HG02759 (cell line): ENCODE measurements around the gene SKI.

ENCODE experiments used
- ATAC-seq: cut with Tn5 transposase; IDR thresholded peaks from one replicate; pipeline ENCODE4 v1.9.1; 2021; ENCODE audit warnings: mild to moderate bottlenecking, moderate library complexity; ENCODE audit not compliant: unreplicated experiment

SKI gene

DNA sequence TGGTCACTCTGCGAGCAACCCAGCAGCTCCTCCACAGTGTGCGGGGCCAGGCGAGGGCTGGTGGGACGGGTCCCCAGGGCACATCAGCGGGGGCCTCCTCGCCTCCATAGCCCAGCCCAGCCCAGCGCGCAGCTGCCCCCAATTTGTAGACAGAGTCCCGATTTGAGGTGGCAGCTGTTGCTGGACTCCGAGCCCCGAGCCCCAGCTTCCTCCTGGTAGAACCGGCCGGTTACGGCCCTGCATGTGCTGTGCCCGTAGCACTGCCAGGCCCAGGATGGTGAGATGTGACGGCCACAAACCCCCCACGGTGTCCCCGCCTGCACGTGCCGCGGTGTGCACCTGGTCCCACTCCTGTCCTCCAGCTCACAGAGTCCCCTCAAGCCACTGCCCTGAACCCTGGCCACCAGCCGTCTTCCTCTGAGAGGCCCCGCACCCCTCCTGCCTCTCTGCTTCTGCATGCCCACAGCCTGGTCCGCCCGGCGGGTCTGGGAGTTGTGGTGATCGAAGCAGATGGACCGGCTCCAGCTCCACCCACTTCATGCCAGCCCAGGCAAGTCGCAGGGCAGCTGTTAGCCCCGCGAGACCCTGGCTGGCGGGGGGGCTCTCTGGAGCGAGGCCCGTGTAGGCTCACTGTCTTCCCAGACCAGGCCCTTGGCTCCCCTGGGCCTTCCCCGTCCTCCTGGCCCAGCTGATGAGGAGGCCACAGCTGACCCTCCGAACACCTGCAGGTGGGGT lies 107.8 kb downstream of the SKI start:
- ATAC-seq = no peak

DNA sequence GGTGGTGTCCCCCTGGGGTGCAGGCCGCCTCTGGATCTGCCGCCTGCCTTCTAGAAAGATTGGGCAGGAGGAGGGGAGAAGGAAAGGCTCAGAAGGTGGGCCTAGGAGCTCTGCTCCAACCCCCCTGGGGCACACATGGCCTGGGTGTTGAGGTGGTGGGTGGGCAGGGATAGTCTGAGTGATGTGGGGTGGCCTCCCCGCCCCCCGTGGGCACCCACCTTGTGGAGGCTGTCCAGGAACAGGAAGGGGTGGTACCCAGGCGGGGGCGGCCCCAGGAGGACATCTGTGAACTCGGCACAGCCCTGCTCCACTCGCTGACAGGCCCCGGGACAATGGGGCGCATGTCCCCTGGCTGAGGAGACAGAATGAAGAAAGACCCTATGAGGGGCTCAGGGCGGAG lies 108.4 kb downstream of the SKI start:
- no peak for ATAC-seq

DNA sequence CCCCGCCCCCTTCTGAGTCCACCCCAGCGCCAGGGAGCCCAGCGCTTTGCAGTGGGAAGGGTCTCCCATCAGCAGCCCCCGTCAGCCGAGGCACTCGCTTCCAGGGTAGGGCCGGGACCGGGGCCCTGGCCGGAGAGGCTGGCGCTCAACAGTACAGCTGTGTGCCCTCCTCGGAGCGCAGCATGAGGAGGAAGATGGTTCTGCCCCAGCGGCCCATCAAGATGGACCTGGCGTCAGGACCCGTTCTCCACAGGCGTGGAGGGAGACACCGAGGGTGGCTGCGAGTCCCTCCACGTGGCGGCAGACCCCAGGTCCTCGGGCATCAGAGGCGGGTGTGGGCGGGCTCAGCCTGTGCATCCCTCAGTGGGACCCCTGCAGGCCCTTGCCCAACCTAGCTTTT lies 109.0 kb downstream of the SKI start:
- ATAC-seq = no peak

DNA sequence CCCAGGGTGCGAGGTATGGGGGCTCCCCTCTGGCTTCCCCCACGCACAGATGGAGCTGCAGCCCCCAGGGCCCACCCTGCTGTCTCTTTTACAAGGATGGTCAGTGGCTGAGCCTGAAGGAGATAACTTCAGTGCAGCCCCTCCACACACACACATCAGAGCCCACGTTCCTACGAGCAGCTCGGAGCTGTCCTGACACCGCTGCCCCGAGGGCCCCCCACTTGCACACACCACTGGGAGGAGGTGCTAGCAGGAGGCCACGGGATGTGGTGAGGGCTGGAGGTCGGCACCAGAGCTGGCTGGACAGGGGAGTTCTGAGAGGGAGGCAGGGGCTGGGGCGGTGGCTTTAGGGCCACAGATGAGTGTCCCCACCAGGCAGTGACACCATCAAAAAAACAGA lies 109.4 kb downstream of the SKI start:
- no peak for ATAC-seq

DNA sequence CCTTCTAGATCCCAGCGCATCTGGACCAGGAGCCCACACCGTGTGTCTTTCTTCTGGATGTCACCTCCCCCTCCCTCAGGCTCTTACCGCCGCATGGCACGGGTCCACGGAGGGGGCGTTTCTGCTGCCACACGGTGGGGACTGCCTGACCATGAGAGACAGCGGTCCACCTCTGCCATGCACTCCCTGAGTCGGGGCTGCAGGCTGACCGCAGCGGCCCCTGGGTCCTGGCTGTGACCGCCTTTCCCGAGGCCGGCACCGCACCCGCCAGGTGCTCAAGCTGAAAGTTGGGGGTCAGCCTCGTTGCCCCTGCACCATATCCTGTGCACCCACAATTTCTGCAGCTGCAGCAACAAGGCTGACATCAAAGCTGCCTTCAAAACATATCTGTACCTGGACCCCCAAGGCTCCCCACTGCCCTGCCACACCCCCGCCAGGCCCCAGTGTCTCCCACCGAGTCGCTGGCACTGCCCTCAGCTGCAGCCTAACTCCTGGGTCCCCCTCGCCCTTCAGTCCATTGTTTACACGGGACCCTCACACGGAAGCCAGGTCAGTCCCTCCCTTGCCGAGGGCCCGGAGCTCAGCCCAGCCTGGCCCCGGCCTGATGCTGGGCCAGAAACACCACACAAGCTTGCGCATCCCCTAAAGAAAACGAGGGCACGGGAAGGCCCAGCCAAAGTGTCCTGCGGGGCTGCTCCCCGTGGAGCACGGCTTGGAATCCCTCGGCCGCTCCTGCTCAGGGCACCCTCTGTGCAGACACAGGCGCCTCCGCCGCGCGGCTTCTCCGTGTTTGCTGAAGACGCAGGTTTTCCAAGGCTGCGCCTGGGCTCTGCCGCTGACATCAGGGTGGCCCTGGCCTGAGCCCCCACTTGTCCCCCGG lies 111.3 kb downstream of the SKI start:
- no peak for ATAC-seq

DNA sequence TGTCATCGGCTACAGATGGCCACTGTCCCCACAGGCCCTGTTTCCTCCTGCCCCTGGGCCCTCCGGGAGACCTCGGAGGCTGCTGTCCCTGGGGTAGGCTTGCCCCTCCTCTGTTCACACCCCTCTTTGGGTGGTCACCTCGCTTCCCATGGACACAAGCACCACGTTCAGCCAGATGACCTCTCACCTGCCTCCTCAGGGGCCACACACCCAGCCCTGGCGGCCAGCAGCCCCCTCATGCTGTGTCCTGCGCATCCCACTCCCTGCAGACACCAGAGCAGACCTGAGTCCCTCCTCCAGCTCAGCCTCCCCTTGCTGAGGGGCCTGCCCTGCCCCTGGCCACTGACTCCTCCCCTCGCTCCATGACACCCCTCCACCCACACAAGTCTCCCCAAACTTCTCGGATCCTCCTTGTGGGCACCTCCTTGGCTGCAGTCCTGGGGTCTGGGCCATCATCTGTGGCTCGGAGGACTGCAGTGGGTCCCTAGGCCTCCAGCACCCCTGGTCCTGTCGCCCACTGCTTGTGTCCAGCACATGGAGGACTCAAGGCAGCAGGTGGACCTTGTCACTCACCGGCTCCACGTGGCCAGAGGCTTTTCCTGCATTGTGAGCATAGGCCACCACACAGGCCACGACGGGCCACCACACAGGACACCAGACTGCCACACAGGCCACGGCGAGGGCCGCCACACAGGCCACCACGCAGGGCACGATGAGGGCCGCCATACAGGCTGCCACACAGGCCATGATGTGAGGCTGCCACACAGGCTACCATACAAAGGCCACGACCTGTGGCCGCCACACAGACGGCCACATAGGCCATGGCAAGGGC lies 112.2 kb downstream of the SKI start:
- no peak for ATAC-seq

DNA sequence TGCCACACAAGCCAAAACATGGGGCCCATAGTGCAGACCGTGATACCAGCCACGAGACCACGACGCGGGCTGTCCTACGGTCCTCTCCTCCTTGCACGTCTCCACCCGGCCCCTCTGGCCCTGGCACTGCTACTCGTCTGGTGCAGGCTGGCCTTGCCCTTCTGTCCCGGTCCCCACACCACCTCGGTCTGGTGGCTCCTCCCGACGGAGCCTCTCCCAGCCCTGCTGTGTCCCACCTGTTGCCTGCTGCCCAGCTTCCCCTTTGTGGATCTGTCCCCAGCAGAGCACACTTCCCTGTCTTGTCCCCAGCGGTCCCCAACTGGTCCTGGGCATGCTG lies 112.8 kb downstream of the SKI start:
- ATAC-seq = no peak

DNA sequence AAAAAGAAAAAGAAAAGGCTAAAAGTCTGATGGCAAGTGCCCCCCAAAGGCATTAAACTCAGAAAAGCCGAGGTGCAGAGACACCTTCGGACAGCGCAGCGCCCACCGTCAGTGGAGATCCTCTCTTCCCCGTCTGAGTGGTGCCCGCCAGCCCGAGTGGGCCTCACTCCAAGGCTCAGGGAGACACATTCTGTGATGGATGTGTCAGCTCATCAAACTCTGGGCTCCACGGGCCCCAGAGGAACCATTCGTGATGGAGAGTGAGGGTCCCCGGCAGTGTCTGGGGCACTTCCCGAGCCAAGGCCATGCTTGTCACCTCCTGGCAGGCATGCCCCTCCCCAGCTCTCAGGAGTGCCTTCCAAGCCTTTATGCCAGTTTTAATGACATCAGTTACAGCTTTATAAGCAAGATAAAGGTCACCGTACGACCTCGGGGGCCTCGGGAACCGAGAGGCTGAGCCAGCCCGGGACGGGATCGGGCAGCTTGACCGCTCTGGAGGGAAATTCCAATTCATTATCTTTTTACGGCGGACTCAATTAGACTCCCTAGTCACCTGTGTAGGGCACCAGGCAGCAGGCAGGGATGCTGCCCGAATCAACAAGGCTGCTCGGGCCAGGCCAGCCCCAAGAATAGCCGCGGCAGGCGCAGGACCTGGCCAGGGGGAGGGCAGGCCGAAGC lies 113.7 kb downstream of the SKI start:
- ATAC-seq = no peak

DNA sequence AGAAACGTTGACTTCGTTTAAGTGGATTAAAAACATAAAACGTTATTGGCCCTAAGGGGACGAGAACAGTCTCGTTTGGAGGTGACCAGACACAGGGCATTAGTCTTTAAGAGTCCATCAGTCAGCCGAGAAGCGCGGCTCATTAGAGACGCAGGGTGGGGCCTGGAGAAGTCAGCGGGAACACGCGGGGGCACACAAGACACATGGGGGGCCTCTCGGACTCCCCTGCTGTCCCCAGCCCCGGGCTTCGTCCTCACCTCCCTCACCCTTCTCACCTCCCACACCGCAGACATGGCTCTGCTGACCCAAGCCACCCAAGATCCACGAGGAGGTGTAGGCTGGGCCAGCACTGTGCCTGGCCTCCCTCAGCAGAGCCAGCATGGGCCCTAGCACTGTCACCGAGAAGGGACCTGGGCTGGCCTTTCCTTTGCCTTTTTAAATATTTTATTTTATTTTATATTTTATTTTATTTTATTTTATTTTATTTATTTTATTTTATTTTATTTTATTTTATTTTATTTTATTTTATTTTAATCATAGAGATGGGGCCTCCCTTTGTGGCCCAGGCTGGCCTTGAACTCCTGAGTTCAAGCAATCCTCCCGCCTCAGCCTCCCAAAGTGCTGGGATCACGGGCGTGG lies 114.4 kb downstream of the SKI start:
- no peak for ATAC-seq

DNA sequence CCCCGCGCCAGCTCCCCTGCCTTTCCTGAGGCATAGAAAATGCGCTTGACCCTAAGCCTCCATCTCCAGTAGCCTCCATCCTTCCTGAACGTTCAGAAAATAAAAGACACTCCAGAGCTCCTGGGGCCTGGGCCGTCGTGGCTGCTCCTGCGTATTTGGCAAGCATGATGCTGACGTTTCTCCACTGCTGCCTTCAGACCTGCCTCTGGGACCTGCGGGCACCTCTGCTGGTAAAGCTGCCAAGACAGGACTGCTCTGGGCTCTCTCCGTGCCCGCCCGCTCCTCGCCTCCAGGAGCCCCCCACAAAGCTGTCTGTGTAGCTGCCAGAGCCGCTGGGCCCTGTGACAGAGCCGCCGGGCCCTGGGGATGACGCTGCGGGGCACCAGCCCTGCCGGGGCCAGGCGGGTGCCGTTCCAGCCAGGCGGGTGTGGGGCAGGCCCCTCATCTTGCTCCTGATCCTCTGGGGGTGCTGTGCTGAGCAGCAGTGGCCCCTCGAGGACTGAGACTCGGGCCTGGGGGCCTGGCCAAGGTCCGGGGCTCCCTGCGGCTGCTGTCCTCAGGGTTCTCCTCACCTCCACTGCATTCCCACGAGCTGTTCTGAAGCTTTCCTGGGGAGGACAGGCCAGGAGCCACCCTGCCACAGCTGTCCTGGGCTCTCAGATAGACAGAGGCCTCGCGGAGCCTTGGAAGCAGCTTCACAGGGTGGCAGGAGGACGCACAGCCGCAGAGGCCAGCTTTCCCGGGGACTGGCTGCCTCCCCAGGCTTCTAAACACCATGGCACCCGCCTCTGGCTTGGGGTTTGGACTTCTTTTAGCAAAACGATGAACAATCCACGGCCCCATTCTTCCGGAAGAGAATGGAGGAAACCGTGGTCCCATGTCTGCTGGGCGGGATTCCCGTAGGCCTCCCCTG lies 115.2 kb downstream of the SKI start:
- no peak for ATAC-seq

DNA sequence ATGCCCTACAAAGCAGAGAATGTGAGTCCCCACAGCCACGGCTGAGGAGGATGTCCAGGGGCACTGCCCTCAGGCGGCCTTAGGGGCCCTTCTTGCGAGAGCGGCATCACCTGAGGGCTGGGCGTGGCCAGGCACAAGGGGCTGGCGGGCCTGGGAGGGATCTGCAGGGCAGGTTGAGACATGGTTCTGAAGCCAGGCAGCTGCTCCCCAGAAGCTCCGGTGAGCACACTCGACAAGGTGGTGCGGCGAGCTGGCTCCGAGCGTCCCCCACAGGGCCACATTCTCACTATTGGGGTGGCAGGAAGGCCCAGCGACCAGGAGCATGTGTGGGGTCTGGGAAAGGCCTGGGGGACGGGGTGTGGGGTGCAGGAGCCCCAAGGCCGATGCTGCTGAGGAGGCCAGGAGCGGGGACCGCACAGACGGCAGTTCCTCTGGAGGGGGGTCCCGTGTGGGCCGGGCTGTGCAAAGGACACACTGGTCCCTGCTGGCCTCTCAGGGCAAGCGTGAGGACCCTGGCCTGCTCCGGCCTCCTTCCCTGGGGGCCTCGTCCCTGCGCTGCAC lies 116.1 kb downstream of the SKI start:
- ATAC-seq = no peak

DNA sequence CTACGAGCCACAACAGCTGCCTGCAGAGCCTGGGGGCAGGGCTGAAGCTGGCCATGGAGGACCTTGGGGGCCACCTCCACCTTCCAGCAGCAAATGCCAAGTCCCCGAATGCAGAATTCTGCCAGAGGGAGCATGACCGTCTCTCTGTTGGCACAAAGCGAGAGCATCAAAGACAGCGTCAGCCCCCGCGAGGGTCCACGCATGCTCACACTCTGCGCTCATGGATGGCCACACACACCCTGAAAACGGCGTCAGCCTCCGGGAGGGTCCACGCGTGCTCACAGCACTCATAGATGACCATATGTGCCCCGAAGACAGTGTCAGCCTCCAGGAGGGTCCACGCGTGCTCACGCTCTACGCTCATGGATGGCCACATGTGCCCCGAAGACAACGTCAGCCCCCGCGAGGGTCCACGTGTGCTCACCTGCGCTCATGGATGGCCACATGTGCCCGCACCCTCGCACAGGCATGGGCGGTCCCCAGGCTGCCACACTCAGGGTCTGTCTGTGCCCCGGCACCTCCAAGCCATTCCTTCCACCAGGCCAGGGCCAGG lies 116.7 kb downstream of the SKI start:
- ATAC-seq = no peak

DNA sequence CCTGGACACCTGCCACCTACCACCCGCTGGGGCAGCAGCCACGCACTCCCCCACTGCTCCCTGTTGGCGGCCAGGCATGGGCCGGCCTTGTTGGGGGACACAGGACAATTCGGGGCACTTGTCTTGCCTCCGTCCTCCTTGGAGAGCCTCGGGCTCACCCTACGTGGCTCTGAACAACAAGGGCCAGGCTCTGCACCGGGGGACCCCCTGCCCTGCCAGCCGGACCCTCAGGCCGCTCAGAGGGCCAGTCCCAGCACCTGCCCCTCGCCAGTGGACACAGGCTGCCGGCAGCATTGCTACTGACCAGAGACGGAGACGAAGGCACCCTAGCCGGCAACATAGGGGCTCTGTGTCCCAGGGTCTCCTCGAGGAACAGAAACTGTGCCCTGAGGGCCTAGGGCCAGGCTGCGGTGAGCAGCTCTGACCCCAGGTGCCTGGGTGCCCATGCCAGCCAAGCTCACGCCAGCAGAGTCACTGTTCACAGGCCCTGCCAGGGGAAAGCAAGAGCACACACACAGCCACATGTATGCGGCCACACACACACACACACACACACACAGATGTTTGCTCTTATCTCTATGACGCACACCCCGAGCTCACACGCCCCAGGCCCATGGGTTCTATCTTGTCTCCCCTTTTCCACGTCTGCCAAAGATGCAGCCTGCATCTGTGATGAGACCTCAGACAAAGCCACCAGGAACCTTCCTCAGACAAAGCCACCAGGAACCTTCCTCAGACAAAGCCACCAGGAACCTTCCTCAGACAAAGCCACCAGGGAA lies 117.4 kb downstream of the SKI start:
- no peak for ATAC-seq

DNA sequence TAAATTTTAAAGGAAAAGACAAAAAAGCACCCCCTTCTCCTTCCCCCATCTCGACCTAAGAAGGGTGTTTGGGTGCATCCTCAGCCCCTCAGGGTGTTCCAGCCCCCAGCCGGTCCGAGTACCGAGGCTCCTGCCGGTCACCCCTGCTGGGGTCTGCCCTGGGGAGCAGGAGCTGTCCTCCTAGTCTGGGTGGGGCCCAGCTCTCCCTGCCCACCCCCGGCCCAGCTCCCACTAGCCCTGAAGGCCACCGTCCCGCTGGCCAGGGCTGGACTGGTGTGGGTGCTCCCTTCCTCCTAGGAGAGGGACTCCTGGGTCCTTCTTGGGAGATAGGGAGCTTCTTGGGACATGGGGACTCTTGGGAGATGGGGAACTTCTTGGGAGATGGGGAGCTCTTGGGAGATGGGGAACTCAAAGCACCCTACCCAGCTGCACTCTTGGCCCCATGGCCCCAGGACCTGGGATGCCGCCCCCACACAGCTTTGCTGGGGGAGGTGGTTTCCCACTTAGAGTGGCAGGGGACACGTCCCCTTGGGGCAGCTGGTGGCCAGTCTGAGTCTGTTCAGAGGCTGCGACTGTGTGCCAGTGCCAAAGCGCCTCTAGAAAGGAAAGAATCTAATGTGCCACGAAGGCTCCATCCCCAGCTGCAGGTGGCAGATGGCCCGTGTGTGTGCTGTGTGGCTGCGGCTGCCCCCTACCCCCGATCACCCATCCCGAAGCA lies 118.7 kb downstream of the SKI start:
- ATAC-seq = no peak

DNA sequence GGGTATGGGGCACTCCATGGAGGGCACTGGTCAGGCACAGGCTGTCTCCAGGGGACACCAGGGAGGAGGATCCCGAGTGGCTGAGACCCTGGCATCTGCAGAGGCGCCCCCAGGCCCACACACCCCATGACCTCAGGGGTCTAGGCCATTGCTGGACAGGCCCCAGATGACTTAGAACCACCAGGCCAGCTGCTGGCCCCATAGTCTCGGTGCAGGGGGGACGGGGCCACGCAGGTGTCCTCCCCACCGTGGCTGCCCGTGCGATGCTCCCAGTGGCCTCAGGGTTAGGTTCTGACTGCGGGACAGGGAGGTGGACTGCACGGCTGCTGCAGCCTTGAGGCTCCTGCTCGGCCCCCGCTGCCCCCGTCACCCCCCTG lies 119.3 kb downstream of the SKI start:
- ATAC-seq = no peak

DNA sequence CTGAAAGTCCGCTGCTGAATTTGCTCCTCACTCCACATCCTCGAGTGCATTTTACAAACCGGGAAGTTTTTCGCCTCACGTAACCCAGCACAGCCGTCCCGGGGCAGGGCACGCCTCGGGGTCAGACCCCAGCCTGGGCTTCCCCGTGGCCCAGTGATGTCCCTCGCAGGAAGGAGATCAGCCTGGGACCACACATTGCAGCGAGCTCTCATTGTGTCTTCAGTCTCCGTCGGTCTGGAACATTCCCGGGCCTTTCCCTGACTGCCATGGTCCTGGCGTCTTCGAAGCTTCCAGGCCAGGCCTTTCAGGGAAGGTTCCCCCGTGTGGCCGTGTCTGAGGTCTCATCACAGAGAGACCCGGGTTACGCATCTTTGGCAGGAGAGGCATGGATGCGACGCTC lies 119.8 kb downstream of the SKI start:
- ATAC-seq = no peak
